Activated naive CD8-positive, alpha-beta T cell treated with anti-CD3 and anti-CD28 coated beads, Interleukin-2, amount 10 ng/mL, durations not matched to agents 7 days and 5 days (primary cell): Measurements from ENCODE around the gene LSM6. TPM values are rescaled to one million over a fixed set of nuclear protein-coding genes. Genes with fewer than 3 reads are reported as not detected.
A peak's percentile ranks its signal among the peaks of the same experiment; 100 is the strongest.

Source experiments
- ATAC-seq: fragments of 150-1000 bp; cut with Tn5 transposase; one replicate; pipeline ENCODE4 v1.10.0; 2021; ENCODE audit warnings: low read depth, moderate library complexity
- POLR2A ChIA-PET: fragments of 350-600 bp; sonication (Branson Sonifier 250); formaldehyde crosslinking; loops from one replicate; lab custom pipeline; 2021; ENCODE audit warnings: antibody characterized with exemption; lab: Charles Lee
- DNase-seq: peaks from one replicate; pipeline ENCODE4 v3.0.0; 2021
- H3K27ac Mint-ChIP-seq: one replicate; pipeline ENCODE4 v1.8.0; 2022; ENCODE audit warnings: mild to moderate bottlenecking, mixed read lengths
- H3K27me3 Mint-ChIP-seq: one replicate; pipeline ENCODE4 v1.8.0; 2022; ENCODE audit warnings: mild to moderate bottlenecking, moderate library complexity, mixed read lengths
- H3K36me3 Mint-ChIP-seq: one replicate; pipeline ENCODE4 v1.8.0; 2021; ENCODE audit warnings: mild to moderate bottlenecking, mixed read lengths
- H3K4me1 Mint-ChIP-seq: one replicate; pipeline ENCODE4 v1.8.0; 2021; ENCODE audit warnings: mixed read lengths
- H3K4me3 Mint-ChIP-seq: one replicate; pipeline ENCODE4 v1.8.0; 2022; ENCODE audit warnings: mild to moderate bottlenecking, moderate library complexity, mixed read lengths
- H3K9me3 Mint-ChIP-seq: one replicate; pipeline ENCODE4 v1.8.0; 2021; ENCODE audit warnings: mixed read lengths
- total RNA-seq, 2 experiments: library from RNA; stranded (reverse); gene quantifications; one replicate each; pipeline ENCODE4 v1.2.3, GENCODE V29; 2021

The LSM6 gene
- total RNA-seq, 2 experiments from 2014 or later: 54.7 to 54.9 TPM

DNA sequence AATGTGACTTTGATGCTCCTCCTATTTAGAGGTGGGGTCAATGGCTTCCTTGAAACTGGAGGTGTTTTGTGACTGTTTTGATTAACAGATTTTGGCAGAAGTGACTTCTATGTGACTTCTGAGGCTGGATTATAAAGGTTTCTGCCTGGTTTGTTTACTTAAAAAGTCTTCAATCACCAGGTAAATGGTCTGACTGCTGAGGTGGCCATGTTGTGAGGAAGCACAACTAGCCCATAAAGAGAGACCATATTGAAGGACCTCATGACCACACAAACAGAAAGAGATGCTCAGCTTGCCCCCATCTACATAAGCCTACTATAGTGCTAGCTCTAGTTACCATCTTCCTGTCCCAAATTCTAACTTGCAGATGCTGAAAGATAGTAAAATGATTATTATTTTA lies 14.3 kb upstream of the LSM6 start:
- ATAC-seq (no peak), DNase-seq (no peak)
- peaks cover 1% of the 10 kb centered on the region for H3K27me3 Mint-ChIP-seq
- H3K9me3 Mint-ChIP-seq: peaks cover 2% of the 10 kb centered on the region
- POLR2A ChIA-PET: no interaction called here
- no peak overlapping the region for H3K27ac Mint-ChIP-seq
- H3K4me3 Mint-ChIP-seq: no peak overlapping the region
- H3K4me1 Mint-ChIP-seq: no peaks in the 10 kb centered on the region
- no peaks in the 10 kb centered on the region for H3K36me3 Mint-ChIP-seq

DNA sequence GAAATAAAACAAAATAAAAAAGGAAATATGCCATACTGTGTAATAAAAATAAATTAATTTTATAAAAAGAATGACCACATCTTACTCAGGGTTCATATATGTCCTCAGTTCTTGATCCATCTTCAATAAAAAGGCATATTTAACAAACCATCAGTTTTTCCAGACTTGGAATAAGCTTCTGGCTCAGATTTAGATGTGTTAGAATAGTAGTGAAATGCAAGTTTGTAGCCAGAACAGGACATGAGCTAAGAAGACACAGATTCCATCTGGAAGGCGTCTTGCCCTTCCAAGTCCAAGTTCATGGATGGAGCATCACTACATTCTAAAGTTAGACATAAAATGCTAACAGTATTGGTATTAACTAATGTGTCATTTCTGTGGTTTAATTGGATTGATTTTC lies 10.3 kb upstream of the LSM6 start:
- peaks cover 2% of the 10 kb centered on the region for H3K9me3 Mint-ChIP-seq
- H3K36me3 Mint-ChIP-seq: no peaks in the 10 kb centered on the region
- no peak overlapping the region for H3K27ac Mint-ChIP-seq
- no peak for DNase-seq
- H3K4me1 Mint-ChIP-seq: no peaks in the 10 kb centered on the region
- POLR2A ChIA-PET: no interaction called here
- H3K4me3 Mint-ChIP-seq: no peak overlapping the region
- H3K27me3 Mint-ChIP-seq: peaks cover 1% of the 10 kb centered on the region
- no peak for ATAC-seq

DNA sequence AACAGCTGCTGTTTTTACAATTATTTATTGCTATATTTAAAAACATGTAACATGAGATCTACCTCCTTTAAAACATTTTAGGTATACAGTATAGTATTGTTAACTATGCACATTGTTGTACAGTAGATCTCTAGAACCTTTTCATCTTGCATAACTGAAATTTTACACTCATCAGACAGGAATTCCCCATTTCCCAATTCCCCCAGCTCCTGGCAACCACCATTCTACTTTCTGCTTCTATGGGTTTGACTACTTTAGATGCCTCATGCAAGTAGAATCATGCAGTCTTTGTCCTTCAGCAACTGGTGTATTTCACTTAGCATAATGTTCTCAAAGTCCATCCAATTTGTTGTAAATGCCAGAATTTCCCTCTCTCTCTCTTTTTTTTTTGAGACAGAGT lies 9.7 kb upstream of the LSM6 start:
- ATAC-seq: no peak
- peaks cover 2% of the 10 kb centered on the region for H3K9me3 Mint-ChIP-seq

DNA sequence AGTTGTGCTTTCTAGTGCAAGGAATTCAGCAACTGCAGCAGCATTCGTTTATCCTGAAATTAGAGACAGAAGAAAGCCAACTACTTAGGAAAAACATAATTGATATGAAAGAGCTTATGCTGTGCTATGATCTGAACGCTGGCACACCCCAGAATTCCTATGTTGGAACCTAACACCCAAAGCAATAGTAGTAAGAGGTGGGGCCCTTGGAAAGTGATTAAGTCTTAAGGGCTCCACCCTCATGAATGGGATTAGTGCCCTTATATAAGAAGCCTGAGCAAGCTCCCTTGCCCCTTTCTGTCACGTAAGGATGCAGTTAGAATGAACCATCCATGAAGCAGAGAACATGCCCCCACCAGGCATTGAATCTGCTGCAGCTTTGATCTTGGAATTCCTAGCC lies 5.4 kb upstream of the LSM6 start:
- DNase-seq: no peak

More for the DNA sequence above, 9.7 kb upstream of the LSM6 start:
- H3K27ac Mint-ChIP-seq: no peak overlapping the region
- no peak overlapping the region for H3K4me3 Mint-ChIP-seq
- peaks cover 1% of the 10 kb centered on the region for H3K27me3 Mint-ChIP-seq
- no peaks in the 10 kb centered on the region for H3K36me3 Mint-ChIP-seq
- POLR2A ChIA-PET: no interaction called here
- DNase-seq: no peak
- H3K4me1 Mint-ChIP-seq: no peaks in the 10 kb centered on the region

DNA sequence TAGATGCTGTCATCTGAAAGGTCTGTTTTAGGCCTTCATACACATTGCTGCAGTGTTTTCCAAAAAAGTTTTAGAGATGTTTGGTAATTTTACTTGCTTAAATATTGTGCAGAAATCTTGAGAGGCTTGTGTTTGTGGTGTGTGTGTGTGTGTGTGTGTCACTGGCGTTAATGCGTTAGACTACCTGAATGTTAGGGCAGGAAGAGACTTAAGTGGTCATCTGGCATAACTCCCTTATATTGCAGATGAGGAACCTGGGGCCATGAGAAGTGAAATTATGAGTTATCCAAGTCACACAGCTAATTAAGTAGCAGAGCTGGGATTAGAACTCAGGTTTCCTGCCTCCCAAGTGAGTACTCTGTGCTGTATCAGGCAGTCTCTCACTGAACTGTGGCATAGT lies 1.4 kb downstream of the LSM6 start:
- POLR2A ChIA-PET: no interaction called here
- peaks cover 7% of the 10 kb centered on the region for H3K36me3 Mint-ChIP-seq
- H3K27me3 Mint-ChIP-seq: no peaks in the 10 kb centered on the region
- no peak for ATAC-seq
- no peaks in the 10 kb centered on the region for H3K9me3 Mint-ChIP-seq
- DNase-seq: no peak
- H3K4me3 Mint-ChIP-seq: peak overlapping the region; percentile 85
- peak overlapping the region; percentile 24 for H3K27ac Mint-ChIP-seq
- H3K4me1 Mint-ChIP-seq: peaks cover 25% of the 10 kb centered on the region

More for the DNA sequence above, 5.4 kb upstream of the LSM6 start:
- no peak for ATAC-seq
- POLR2A ChIA-PET: no interaction called here
- Mint-ChIP-seq H3K36me3 (no peaks in the 10 kb centered on the region), H3K27ac (no peak overlapping the region), H3K4me3 (no peak overlapping the region), H3K9me3 (no peaks in the 10 kb centered on the region), H3K27me3 (no peaks in the 10 kb centered on the region), H3K4me1 (peaks cover 2% of the 10 kb centered on the region)

DNA sequence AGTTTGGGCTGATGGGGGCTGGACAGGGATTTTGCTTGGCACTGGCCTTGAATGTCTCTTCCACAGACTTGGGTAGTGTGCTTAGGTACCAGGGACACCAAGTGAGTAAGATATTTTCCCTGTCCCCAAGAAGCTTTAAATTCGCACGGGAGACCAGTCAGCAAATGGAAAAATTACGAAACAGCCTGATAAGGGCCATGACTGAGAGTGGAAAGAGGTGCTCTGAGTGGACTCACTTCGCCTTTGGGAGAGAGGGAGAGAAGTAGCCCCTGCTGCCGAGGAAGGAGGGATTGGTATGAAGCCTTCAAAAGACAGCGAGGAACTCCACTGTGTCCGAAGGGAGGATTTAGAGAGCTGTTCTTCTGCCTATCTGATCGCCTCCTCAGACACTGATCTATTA lies 2.6 kb downstream of the LSM6 start:
- Mint-ChIP-seq H3K4me1 (peaks cover 26% of the 10 kb centered on the region), H3K27me3 (no peaks in the 10 kb centered on the region), H3K9me3 (no peaks in the 10 kb centered on the region), H3K27ac (no peak overlapping the region), H3K36me3 (peaks cover 8% of the 10 kb centered on the region), H3K4me3 (no peak overlapping the region)
- DNase-seq (no peak), ATAC-seq (no peak)
- POLR2A ChIA-PET: no interaction called here

DNA sequence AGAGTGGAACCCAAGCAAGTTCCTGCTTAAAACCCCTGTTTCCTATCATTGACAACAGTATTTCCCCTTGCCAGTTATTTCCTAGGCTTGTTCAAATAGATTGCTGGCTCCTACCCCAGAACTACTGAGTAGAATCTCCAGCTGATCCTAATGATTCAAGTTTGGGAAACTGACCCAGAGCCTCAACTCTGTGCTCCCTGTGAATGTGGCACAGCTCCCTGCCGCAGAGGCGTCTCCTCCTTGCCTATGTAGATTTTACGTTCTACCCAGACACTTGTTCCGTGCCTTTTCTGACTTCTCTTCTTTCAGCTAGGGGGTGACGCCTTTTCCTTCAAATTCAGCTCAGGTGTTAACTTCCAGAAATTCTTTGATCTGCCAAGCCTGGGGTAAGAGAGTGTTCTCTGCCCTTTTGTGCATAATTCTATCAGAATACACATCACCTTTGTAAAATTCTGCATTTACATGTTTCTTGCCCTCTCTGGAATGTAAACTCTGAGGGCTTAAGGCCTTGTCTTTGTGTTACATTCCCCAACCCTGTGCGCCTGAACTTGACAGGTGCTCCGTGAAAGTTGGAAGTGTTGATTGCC lies 4.4 kb downstream of the LSM6 start:
- no peak for DNase-seq
- Mint-ChIP-seq H3K4me3 (no peak overlapping the region), H3K27ac (no peak overlapping the region), H3K4me1 (peaks cover 26% of the 10 kb centered on the region), H3K27me3 (no peaks in the 10 kb centered on the region), H3K36me3 (peaks cover 9% of the 10 kb centered on the region), H3K9me3 (no peaks in the 10 kb centered on the region)
- no peak for ATAC-seq
- POLR2A ChIA-PET: no interaction called here

DNA sequence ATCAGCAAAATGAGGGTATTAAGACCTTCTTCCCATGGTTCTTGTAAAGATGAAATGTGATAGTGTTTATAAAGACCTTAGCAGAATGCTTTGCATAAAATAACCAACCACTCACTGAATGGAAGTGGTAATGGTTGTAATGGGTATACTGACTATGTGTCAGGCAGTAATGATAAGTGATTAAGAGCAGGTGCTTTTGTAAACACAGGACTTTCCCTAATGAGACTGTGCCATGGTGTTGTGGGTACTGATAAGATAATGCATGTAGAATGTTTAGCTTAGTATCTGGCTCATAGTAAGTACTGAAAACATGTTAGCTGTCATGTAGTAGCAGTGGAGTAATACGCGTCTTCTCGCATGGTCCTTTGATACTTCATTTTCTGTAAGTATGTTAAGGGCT lies 6.9 kb downstream of the LSM6 start:
- Mint-ChIP-seq H3K9me3 (no peaks in the 10 kb centered on the region), H3K27ac (no peak overlapping the region), H3K36me3 (peaks cover 12% of the 10 kb centered on the region), H3K27me3 (no peaks in the 10 kb centered on the region), H3K4me1 (peaks cover 14% of the 10 kb centered on the region), H3K4me3 (no peak overlapping the region)
- ATAC-seq: no peak
- no peak for DNase-seq
- POLR2A ChIA-PET: no interaction called here

DNA sequence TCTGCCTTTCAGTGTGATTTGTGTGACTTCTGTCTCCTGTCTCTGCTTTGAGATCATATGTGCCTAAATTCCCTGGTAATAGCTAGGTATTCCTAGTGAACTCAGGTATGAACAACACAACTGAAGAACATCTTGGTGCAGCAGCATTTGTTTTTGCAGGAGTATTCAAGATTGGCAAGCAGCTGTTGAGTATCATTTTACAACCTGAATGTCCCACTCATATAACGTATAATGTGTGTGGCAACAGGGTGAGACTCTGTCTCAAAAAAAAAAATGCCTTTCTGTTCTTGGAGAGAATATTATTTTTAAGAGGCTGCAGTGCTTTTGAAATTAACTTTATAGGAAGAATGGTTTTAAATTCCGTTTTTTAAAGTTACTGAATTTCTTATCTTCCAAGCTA lies 7.7 kb downstream of the LSM6 start:
- POLR2A ChIA-PET: no interaction called here

DNA sequence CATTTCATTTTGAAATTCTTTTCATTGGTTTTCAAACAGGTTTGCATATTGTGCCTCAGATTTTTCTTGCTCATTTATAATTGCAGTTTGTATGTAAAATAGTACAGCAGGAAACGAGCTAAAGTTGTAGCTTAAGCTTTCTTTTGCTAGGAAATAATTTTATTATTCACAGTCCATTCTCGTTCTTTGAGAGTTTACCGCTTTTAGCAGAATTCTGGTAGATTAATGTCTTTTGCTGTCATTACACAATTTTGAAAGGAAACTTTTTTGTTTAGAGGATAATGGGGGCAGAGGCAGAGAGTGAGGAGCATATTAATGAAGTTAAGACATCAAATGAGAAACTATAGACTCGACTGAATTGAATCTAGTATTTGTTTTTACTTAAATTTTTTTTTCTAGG lies 10.5 kb downstream of the LSM6 start:
- no peak overlapping the region for H3K4me3 Mint-ChIP-seq
- POLR2A ChIA-PET: no interaction called here

More for the DNA sequence above, 7.7 kb downstream of the LSM6 start:
- H3K4me3 Mint-ChIP-seq: no peak overlapping the region
- no peaks in the 10 kb centered on the region for H3K27me3 Mint-ChIP-seq
- peaks cover 10% of the 10 kb centered on the region for H3K4me1 Mint-ChIP-seq
- no peak overlapping the region for H3K27ac Mint-ChIP-seq
- H3K9me3 Mint-ChIP-seq: no peaks in the 10 kb centered on the region
- peaks cover 11% of the 10 kb centered on the region for H3K36me3 Mint-ChIP-seq
- no peak for ATAC-seq
- DNase-seq: no peak

DNA sequence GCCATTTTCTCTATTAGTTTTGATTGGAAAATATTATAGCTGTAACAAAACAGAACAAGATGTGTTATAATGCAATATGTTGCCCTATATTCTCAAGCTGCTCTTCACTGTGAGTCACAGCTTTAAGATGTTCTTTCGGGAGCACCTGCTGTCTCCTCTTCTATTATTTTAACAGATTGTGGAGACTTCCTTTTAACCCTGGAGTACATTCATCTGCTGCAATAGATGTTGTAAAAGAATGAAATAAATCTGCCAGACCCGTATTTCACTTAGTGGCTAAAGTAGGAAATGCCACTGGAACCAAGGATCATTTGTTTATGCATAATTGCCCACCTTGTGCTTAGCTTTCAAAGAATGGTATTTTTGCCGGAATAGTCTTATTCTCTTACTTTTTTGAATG lies 11.1 kb downstream of the LSM6 start:
- DNase-seq (no peak), ATAC-seq (no peak)
- peaks cover 1% of the 10 kb centered on the region for H3K4me1 Mint-ChIP-seq
- no peak overlapping the region for H3K4me3 Mint-ChIP-seq
- H3K36me3 Mint-ChIP-seq: peaks cover 16% of the 10 kb centered on the region
- no peaks in the 10 kb centered on the region for H3K9me3 Mint-ChIP-seq
- H3K27me3 Mint-ChIP-seq: no peaks in the 10 kb centered on the region
- no peak overlapping the region for H3K27ac Mint-ChIP-seq
- POLR2A ChIA-PET: no interaction called here

More for the DNA sequence above, 10.5 kb downstream of the LSM6 start:
- no peaks in the 10 kb centered on the region for H3K9me3 Mint-ChIP-seq
- no peak overlapping the region for H3K27ac Mint-ChIP-seq
- peaks cover 16% of the 10 kb centered on the region for H3K36me3 Mint-ChIP-seq
- ATAC-seq: no peak
- H3K4me1 Mint-ChIP-seq: peaks cover 1% of the 10 kb centered on the region
- H3K27me3 Mint-ChIP-seq: no peaks in the 10 kb centered on the region
- DNase-seq: no peak

DNA sequence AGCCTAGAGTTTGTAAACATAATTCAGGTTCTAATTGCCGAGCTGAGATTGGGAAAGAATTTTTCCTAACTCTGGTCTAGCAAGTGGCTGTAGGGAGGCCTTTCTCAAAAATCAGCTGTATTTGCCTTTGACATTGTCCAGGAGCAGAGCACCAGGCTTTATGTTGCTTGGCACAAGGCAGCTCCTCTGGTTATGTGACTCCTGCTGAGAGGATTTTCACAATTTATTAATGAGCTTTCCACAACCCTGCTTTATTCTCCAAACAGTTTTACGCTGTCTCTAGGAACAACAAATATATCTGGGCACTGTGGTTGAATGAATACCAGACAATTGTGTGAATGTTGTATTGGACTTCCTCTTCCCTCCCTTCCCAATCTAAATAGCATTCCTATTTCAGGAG lies 14.9 kb downstream of the LSM6 start:
- Mint-ChIP-seq H3K27ac (no peak overlapping the region), H3K27me3 (no peaks in the 10 kb centered on the region), H3K4me1 (no peaks in the 10 kb centered on the region), H3K9me3 (no peaks in the 10 kb centered on the region), H3K36me3 (peaks cover 20% of the 10 kb centered on the region), H3K4me3 (no peak overlapping the region)
- ATAC-seq (no peak), DNase-seq (no peak)
- POLR2A ChIA-PET: no interaction called here

DNA sequence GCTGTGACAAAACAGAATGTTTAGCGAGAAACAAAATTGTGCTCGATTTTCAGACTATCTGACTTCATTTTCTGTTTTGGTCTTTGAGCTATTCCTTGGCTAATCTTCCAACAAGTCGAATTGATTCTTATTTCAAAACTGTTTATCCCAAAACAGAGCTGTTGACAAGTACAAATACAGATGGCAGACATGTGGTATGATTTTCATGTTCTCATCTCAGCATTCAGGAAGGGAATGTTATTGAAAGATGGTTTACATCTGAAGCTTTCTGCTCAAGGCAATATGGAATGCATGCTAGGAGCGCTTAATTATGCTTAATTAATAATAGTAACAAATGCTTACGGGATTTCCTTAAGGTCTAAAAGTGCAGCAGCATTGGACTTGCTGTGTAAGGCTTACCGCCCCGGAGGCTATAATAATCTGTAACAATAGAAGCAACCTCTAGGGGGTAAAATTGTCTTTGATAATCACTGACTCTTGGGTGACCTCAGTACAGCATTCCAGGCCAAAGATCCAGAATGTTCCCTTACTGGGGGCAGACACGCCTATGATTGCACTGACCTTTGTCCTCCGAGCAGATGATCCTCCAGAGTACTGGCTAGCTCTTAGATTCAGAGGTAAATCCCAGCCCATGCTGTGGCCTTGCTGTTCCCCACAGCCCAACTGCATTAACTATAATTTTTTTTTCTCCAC lies 16.4 kb downstream of the LSM6 start:
- ATAC-seq (no peak), DNase-seq (no peak)
- Mint-ChIP-seq H3K4me1 (no peaks in the 10 kb centered on the region), H3K27me3 (no peaks in the 10 kb centered on the region), H3K27ac (no peak overlapping the region), H3K9me3 (no peaks in the 10 kb centered on the region), H3K36me3 (peaks cover 20% of the 10 kb centered on the region), H3K4me3 (no peak overlapping the region)
- POLR2A ChIA-PET: no interaction called here

DNA sequence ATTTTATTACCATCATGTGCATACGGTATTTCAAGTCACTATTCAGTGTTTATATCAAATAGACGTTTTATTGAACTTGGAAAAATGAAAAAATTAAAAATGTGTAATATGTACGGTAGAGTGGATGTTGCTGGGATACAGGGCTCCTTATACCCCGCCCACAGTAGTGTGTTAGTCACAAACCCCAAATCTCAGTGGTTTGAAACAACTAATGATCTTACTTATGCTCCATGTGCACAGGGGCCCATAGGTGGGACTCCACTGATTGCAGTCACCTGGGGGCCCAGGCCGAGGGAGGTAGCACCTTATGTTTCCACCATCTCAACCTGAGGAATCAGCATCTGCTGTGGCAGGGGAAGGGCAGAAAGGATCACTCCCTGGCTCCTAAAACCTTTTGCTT lies 18.1 kb downstream of the LSM6 start:
- Mint-ChIP-seq H3K36me3 (peaks cover 15% of the 10 kb centered on the region), H3K27ac (no peak overlapping the region), H3K9me3 (no peaks in the 10 kb centered on the region), H3K27me3 (no peaks in the 10 kb centered on the region), H3K4me3 (no peak overlapping the region), H3K4me1 (no peaks in the 10 kb centered on the region)
- DNase-seq (no peak), ATAC-seq (no peak)
- POLR2A ChIA-PET: no interaction called here
